T-helper 17 cell (primary cell): ENCODE results near the gene LSAMP. TPM values are rescaled to one million over a fixed set of nuclear protein-coding genes. Genes with fewer than 3 reads are reported as not detected.

ENCODE experiments used
- ATAC-seq: fragments of 150-1000 bp; cut with Tn5 transposase; 2 replicates; pipeline ENCODE4 v1.10.0; 2021; ENCODE audit warnings: mild to moderate bottlenecking, moderate library complexity
- DNase-seq, 3 donors: peaks; one replicate each; pipeline versions ENCODE4 v3.0.0 to v3.0.0-alpha.2; 2020 to 2021
- H3K9me3 ChIP-seq: one replicate; pipeline ENCODE4 v1.7.0; 2013; ENCODE audit warnings: low read length, mild to moderate bottlenecking; ENCODE audit not compliant: control insufficient read depth, poor library complexity, severe bottlenecking
- H3K27ac Mint-ChIP-seq: one replicate; pipeline ENCODE4 v1.8.0; 2022; ENCODE audit warnings: mild to moderate bottlenecking, moderate library complexity, mixed read lengths
- H3K27me3 Mint-ChIP-seq: one replicate; pipeline ENCODE4 v1.8.0; 2022; ENCODE audit warnings: mixed read lengths
- H3K36me3 Mint-ChIP-seq: one replicate; pipeline ENCODE4 v1.8.0; 2022; ENCODE audit warnings: low read depth, mixed read lengths
- H3K4me1 Mint-ChIP-seq: one replicate; pipeline ENCODE4 v1.8.0; 2022; ENCODE audit warnings: mild to moderate bottlenecking, mixed read lengths
- H3K4me3 Mint-ChIP-seq: one replicate; pipeline ENCODE4 v1.8.0; 2022; ENCODE audit warnings: mild to moderate bottlenecking, moderate library complexity, mixed read lengths
- total RNA-seq, 4 donors: library from RNA in 2 of 4; stranded (reverse) in 2 of 4; gene quantifications; one replicate each; pipeline ENCODE4 v1.2.3 and lab custom pipeline; 2022 to 2026

The LSAMP gene
- total RNA-seq, 2 donors from 2014 or later = not detected

DNA sequence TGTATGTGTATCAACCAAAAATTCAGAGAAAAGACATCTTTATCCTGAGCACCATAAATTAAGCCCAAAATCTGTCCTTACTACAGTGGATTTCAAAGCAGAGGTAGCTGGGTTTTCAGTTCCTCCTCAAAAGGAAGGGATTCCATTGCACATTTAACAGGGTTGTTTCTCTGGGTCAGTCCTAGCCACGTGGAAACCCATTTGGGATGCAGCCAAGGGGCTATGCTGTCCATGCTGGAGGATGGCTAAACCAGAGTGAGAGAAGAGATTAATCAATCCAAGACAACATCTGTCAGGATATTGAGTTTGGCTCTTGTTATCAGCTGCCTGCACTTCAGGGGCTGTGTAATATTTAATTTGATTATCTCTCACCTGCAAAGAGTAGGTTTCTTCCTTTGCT is 28.1 kb downstream of the LSAMP start:
- no peaks in the 10 kb centered on the region for H3K4me1 Mint-ChIP-seq
- no peaks in the 10 kb centered on the region for H3K9me3 ChIP-seq
- no peak overlapping the region for H3K4me3 Mint-ChIP-seq
- DNase-seq (no peak), ATAC-seq (no peak)
- H3K36me3 Mint-ChIP-seq = no peaks in the 10 kb centered on the region
- H3K27ac Mint-ChIP-seq = no peak overlapping the region
- H3K27me3 Mint-ChIP-seq = no peaks in the 10 kb centered on the region

DNA sequence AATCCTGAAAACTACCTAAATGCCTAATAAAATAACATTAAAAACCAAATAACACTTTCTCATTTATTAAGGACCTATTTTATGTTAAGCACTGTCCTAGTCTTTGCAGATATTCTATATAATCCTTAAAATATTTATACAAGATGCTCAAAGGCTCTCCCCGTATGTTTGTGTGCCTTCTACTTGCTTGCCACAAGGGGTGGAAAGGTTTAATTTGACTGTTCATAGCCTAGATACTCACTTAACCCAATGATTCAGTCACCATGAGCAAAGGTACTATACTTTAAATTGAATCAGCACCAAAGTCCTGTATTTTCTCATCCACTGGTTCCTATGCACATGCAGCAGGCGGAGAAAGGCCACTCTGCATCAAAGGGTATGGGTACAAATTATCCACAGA is 32.0 kb downstream of the LSAMP start:
- ATAC-seq = no peak
- H3K9me3 ChIP-seq = no peaks in the 10 kb centered on the region
- H3K36me3 Mint-ChIP-seq = no peaks in the 10 kb centered on the region
- DNase-seq = no peak
- no peaks in the 10 kb centered on the region for H3K27me3 Mint-ChIP-seq
- no peak overlapping the region for H3K4me3 Mint-ChIP-seq
- no peaks in the 10 kb centered on the region for H3K4me1 Mint-ChIP-seq
- no peak overlapping the region for H3K27ac Mint-ChIP-seq

DNA sequence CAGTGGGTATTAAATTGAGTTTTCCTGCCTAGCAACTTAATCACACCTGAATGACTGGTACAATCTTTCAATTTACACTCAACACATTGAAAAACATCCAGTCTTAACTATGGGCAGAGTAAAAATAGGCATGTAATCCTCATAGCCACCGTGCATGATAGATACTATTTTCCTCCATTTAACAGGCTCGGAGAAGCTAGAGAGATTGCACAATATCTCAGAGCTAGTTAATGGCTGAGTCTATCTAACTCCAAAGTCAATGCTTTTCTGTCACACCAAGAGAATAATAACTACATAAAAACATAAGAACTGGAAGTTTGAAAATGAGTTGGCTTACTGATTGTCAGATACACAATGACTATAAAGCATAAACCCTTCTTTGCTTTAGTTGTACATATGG is 36.8 kb downstream of the LSAMP start:
- Mint-ChIP-seq H3K4me1 (no peaks in the 10 kb centered on the region), H3K27me3 (no peaks in the 10 kb centered on the region), H3K36me3 (no peaks in the 10 kb centered on the region), H3K4me3 (no peak overlapping the region), H3K27ac (no peak overlapping the region)
- H3K9me3 ChIP-seq = no peaks in the 10 kb centered on the region
- no peak for ATAC-seq
- DNase-seq = no peak

DNA sequence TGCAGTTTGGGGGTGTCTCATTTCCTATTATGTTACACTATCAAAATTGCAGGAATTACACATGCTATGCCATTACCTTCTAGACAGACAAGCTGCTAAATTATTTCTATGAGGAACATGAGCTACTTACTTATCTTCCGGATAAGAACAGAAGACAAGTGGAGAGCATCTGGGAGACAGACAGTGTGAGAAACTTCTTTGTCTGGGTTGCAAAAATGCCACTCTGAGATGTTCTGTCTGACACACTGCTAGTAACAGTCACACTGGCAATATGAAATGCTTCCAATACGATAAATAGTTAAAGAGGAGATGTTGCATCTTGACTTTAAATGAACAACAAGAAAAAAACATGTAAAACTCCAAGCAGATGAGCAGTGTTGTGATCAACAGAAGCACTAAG is 40.1 kb downstream of the LSAMP start:
- Mint-ChIP-seq H3K4me3 (no peak overlapping the region), H3K27ac (no peak overlapping the region), H3K27me3 (no peaks in the 10 kb centered on the region), H3K36me3 (no peaks in the 10 kb centered on the region), H3K4me1 (no peaks in the 10 kb centered on the region)
- DNase-seq (no peak), ATAC-seq (no peak)
- H3K9me3 ChIP-seq = no peaks in the 10 kb centered on the region

DNA sequence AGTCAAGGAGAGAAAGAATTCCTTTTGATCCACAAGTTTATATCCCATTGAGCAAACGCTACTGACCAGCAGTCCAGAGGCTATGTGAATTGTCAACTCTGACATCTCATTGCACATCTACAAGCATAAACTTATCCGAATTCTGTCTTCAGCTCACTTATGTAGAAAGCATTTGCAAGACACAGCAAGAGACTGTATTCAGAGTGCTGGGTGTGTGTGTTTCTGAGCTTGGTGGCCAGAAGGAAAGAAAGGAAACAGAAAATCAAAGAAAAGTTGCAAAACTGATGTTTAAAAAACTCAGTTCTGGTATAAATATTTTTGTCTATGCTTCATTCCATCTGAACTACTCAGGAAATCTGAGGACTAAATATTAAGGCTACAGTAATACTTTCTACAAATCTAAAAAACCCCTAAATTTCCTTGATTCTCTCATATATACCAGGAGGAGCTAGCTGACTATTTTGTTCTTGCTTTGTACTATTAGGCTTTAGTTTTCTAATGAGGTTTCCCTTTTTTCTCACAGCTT is 45.5 kb downstream of the LSAMP start:
- no peak for ATAC-seq
- H3K4me1 Mint-ChIP-seq = no peaks in the 10 kb centered on the region
- no peaks in the 10 kb centered on the region for H3K27me3 Mint-ChIP-seq
- no peak for DNase-seq
- H3K36me3 Mint-ChIP-seq = no peaks in the 10 kb centered on the region
- no peak overlapping the region for H3K4me3 Mint-ChIP-seq
- H3K9me3 ChIP-seq = no peaks in the 10 kb centered on the region
- no peak overlapping the region for H3K27ac Mint-ChIP-seq

DNA sequence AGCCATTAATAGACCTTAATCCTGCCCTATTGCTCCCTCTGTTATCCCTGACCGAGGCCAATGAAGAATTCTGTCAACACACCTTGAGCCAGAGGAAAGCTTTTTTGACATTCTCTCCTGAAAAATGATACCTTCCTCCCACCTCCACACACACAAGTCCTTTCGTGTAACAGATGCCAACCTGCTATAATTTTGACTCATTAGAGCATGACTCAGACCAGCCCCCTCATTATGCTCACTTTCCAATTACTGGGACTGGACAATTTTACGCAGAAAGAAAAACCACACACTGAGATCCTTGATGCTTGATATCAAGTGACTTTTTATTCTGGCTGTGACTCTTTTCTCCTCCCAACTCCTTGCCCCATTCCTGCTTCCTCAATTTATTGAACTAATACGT is 50.9 kb downstream of the LSAMP start:
- no peaks in the 10 kb centered on the region for H3K36me3 Mint-ChIP-seq
- no peak for ATAC-seq

DNA sequence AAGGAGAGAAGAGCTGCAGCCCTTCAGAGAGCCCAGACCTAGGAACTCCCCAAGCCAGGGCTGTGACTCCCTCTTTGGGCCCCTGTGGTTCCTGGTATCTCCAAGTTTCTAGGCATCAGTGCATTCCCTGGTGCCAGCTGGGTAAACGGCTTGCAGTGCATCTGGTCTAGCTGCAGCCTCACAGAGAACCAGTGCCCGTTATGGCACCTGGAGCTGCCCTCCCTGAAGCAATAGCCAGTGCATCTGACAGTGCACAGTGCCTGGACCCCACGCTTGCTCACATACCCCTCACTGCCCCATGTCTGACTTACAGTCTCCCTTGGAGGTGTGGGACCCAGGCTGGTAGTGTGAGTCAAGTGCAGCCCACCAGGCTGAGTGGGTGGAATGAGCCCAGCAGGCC is 52.1 kb downstream of the LSAMP start:
- H3K9me3 ChIP-seq = no peaks in the 10 kb centered on the region
- no peak overlapping the region for H3K4me3 Mint-ChIP-seq
- DNase-seq (no peak), ATAC-seq (no peak)
- H3K36me3 Mint-ChIP-seq = no peaks in the 10 kb centered on the region
- no peak overlapping the region for H3K27ac Mint-ChIP-seq
- H3K4me1 Mint-ChIP-seq = no peaks in the 10 kb centered on the region
- H3K27me3 Mint-ChIP-seq = no peaks in the 10 kb centered on the region

More for the DNA sequence above, 50.9 kb downstream of the LSAMP start:
- H3K27me3 Mint-ChIP-seq = no peaks in the 10 kb centered on the region
- H3K27ac Mint-ChIP-seq = no peak overlapping the region
- no peaks in the 10 kb centered on the region for H3K4me1 Mint-ChIP-seq
- DNase-seq = no peak
- H3K9me3 ChIP-seq = no peaks in the 10 kb centered on the region
- no peak overlapping the region for H3K4me3 Mint-ChIP-seq

DNA sequence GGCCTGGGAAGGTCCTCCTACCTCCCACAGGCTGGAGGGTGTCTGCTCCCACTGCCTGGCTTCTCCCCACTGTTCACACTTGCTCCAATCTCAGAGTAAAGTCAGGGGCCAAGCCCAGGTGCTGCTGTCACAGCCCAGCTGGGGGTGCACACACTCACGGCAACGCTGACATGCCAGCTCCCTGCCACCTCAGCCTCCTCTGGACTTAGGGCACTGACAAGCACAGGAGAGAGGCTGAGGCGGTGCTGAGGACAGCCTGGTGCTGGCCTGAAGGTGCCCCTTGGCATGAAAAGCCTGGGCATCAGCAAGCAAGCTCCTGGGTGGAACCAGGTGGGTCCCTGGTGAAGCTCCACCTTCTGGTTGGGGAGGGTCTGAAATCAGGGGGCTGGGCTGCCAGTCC is 53.0 kb downstream of the LSAMP start:
- H3K4me3 Mint-ChIP-seq = no peak overlapping the region
- no peaks in the 10 kb centered on the region for H3K9me3 ChIP-seq
- ATAC-seq (no peak), DNase-seq (no peak)
- no peak overlapping the region for H3K27ac Mint-ChIP-seq
- H3K36me3 Mint-ChIP-seq = no peaks in the 10 kb centered on the region
- no peaks in the 10 kb centered on the region for H3K4me1 Mint-ChIP-seq
- H3K27me3 Mint-ChIP-seq = no peaks in the 10 kb centered on the region

DNA sequence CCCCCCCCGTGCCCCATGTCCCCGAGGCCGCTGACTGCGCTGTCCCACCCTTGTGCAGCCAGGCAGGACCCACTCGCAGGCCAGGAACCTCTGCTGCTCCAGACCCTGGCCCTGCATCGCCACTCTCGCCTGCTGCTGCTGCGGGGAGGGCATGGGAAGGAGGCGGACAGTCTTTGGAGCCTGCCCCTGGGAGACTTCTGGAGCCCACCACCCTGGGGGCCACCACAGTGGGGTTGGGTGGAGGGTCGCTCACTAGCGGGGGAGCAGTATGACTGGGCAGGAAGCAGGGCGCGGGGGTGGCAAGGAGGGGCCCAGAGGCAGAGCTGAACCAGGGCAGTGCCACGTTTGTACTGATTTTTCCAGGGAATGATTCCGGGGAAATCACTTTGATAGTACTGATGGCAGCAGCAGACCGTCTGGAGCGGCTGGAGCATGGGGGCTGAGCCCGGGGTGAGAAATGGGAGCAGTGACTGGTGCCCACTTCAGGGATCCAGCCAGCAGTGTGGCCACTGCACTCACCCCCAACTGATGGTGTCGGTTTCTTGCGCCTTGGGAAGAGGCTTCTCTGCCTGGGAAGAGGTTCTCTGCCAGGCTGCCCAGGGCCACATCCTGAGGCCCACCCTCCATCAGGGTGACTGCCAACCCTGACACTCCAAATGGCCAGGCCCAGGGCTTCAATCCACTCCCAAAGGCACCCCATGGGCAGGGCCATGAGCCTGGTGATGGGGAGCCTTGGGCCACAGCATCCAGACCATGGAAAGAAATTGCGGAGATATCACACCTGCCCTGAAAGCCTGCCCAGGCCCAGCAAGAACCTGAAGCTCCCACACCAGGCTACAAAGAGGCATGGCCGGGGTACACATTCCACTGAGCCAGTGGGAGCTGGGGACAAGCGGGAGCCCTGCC is 53.7 kb downstream of the LSAMP start:
- H3K9me3 ChIP-seq = no peaks in the 10 kb centered on the region
- Mint-ChIP-seq H3K4me3 (no peak overlapping the region), H3K4me1 (no peaks in the 10 kb centered on the region), H3K27me3 (no peaks in the 10 kb centered on the region), H3K36me3 (no peaks in the 10 kb centered on the region), H3K27ac (no peak overlapping the region)
- no peak for ATAC-seq
- no peak for DNase-seq

DNA sequence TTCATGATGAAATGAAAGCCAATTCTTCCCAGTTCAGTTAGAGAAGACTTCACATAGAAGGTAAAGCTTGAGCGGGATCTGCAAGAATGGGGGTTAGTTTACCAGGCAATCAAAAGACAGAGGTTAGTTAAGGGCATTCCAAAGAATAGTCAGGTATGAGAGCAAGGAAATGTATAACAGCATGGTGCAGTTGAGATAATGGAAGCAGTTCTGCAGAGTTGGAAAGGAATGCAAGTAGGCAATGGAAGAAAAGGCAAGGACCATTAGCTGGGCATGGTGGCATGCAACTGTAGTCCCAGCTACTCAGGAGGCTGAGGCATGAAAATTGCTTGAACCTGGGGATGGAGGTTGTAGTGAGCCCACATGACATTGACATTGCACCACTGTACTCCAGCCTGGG is 55.0 kb downstream of the LSAMP start:
- no peak overlapping the region for H3K4me3 Mint-ChIP-seq
- H3K36me3 Mint-ChIP-seq = no peaks in the 10 kb centered on the region
- H3K27ac Mint-ChIP-seq = no peak overlapping the region
- no peak for ATAC-seq
- no peaks in the 10 kb centered on the region for H3K4me1 Mint-ChIP-seq
- H3K9me3 ChIP-seq = no peaks in the 10 kb centered on the region
- no peak for DNase-seq
- H3K27me3 Mint-ChIP-seq = no peaks in the 10 kb centered on the region

DNA sequence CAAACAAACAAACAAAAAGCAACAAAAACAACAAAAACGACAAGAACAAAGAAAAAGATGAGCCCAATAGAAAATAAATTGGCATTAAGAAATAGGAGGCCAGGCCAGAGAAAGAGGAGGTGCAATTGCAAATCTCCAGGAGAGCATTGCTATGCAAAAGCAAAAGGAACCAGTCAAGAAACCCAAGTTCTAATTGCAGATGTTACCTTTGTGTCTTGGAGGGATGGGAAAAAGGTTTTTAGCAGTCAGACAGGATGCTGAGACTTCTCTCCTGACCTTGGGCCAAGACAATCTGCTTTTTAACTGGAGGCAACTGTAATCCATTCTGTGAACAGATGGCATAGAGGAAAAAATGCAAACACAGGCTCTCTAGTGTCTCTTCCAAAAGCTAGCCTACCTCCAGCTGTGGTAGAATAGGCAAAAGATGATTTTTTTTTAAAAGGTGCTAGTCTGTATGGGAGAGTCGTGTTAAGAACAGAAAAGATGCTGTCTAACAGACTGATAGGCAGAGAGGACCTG is 56.4 kb downstream of the LSAMP start:
- no peaks in the 10 kb centered on the region for H3K4me1 Mint-ChIP-seq
- no peaks in the 10 kb centered on the region for H3K36me3 Mint-ChIP-seq

DNA sequence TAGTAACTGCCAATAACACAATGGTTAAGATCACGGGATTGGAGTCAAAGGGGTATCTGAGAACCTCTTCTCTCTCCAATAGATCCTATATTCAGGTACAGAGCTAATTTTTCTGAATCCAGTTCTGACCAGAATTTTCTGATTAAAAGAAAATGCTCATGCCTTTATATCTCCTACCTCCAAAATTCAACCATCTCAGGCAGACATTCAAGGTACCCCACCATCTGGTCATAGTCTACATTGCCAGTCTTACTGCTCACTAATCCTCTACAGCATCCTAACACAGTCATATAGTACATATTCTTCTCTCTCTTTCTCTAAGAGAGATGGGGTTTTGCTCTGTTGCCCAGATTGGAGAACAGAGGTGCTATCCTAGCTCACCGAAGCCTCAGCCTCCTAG is 59.1 kb downstream of the LSAMP start:
- no peaks in the 10 kb centered on the region for H3K4me1 Mint-ChIP-seq
- H3K27ac Mint-ChIP-seq = no peak overlapping the region
- H3K27me3 Mint-ChIP-seq = no peaks in the 10 kb centered on the region
- H3K36me3 Mint-ChIP-seq = no peaks in the 10 kb centered on the region
- no peak overlapping the region for H3K4me3 Mint-ChIP-seq
- H3K9me3 ChIP-seq = no peaks in the 10 kb centered on the region
- ATAC-seq (no peak), DNase-seq (no peak)

More for the DNA sequence above, 56.4 kb downstream of the LSAMP start:
- Mint-ChIP-seq H3K4me3 (no peak overlapping the region), H3K27me3 (no peaks in the 10 kb centered on the region), H3K27ac (no peak overlapping the region)
- no peak for DNase-seq
- ATAC-seq = no peak
- no peaks in the 10 kb centered on the region for H3K9me3 ChIP-seq

DNA sequence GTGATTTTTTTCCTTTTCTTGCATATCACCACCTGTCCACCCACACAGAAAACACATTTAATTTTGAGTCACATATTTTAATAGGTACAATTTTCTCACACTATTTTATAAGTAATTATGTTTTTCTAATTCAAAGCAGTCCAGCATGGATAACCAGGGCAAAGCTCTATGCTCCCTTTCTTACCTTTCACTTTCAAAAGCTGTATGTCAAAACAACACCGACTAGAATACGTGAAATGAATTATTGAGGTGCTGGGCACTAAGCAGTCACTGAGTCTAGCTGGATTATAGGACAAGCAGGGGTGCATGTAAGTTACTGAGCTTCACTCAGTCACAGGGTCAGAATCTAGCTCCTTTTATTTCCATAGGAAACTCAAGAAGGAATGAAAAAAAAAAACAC is 60.6 kb downstream of the LSAMP start:
- no peak overlapping the region for H3K27ac Mint-ChIP-seq
- H3K27me3 Mint-ChIP-seq = no peaks in the 10 kb centered on the region
- H3K9me3 ChIP-seq = no peaks in the 10 kb centered on the region
- no peak overlapping the region for H3K4me3 Mint-ChIP-seq
- H3K4me1 Mint-ChIP-seq = no peaks in the 10 kb centered on the region
- H3K36me3 Mint-ChIP-seq = no peaks in the 10 kb centered on the region
- ATAC-seq = no peak
- no peak for DNase-seq

DNA sequence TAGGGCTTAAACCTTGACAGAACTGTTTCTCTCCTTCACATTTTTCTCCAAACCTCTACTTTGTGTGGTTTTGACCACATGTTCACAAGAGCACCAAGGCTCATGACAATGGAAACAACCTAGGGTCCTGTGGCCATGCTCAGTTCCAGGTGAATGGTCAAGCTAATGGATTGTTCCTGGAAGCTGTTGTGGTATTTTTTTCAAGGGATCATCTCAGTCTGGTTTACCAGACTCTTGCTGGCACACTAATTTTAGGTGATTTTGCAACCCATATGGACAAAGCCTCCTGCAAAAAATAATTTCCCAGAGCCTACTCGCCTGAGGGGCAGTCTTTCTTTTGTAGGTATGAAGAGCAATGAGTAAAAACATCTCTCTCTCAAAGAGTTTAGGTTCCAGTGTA is 67.2 kb downstream of the LSAMP start:
- Mint-ChIP-seq H3K27ac (no peak overlapping the region), H3K36me3 (no peaks in the 10 kb centered on the region), H3K4me1 (no peaks in the 10 kb centered on the region), H3K4me3 (no peak overlapping the region), H3K27me3 (no peaks in the 10 kb centered on the region)
- no peaks in the 10 kb centered on the region for H3K9me3 ChIP-seq
- ATAC-seq (no peak), DNase-seq (no peak)
